HEK293 (cell line): Measurements from ENCODE around the gene UBE2J2.

Source experiments
- GLI2 ChIP-seq: fragments of 450-650 bp; formaldehyde crosslinking; IDR thresholded peaks from 2 replicates; pipeline ENCODE4; 2017; ENCODE audit warnings: missing biosample characterization, missing genetic modification characterization, low read depth, borderline replicate concordance
- GLI4 ChIP-seq: fragments of 450-650 bp; formaldehyde crosslinking; IDR thresholded peaks from 2 replicates; pipeline ENCODE4 v1.5.1; 2016; ENCODE audit warnings: missing biosample characterization, missing genetic modification characterization
- GLIS1 ChIP-seq: fragments of 450-650 bp; formaldehyde crosslinking; IDR thresholded peaks from 2 replicates; pipeline ENCODE4 v1.5.1; 2016; ENCODE audit warnings: missing biosample characterization, missing genetic modification characterization
- HIC1 ChIP-seq: fragments of 450-650 bp; formaldehyde crosslinking; IDR thresholded peaks from 2 replicates; pipeline ENCODE4 v1.5.1; 2016; ENCODE audit warnings: missing biosample characterization, missing genetic modification characterization
- KLF1 ChIP-seq: fragments of 450-650 bp; formaldehyde crosslinking; IDR thresholded peaks from 2 replicates; pipeline ENCODE4 v1.5.1; 2016; ENCODE audit warnings: missing biosample characterization, missing genetic modification characterization
- KLF8 ChIP-seq: fragments of 450-650 bp; formaldehyde crosslinking; IDR thresholded peaks from 2 replicates; pipeline ENCODE4 v1.5.1; 2016; ENCODE audit warnings: missing biosample characterization, missing genetic modification characterization
- OSR2 ChIP-seq: fragments of 450-650 bp; formaldehyde crosslinking; IDR thresholded peaks from 2 replicates; pipeline ENCODE4 v1.5.1; 2016; ENCODE audit warnings: missing biosample characterization, missing genetic modification characterization
- SP2 ChIP-seq: fragments of 450-650 bp; formaldehyde crosslinking; IDR thresholded peaks from 2 replicates; pipeline ENCODE4 v1.5.1; 2016; ENCODE audit warnings: missing biosample characterization, missing genetic modification characterization
- ZBTB8A ChIP-seq: fragments of 450-650 bp; formaldehyde crosslinking; IDR thresholded peaks from 2 replicates; pipeline ENCODE4 v1.5.1; 2016; ENCODE audit warnings: missing biosample characterization, missing genetic modification characterization
- ZEB2 ChIP-seq: fragments of 450-650 bp; formaldehyde crosslinking; IDR thresholded peaks from 2 replicates; pipeline ENCODE4 v1.5.1; 2016; ENCODE audit warnings: missing biosample characterization, missing genetic modification characterization
- ZNF202 ChIP-seq: fragments of 450-650 bp; formaldehyde crosslinking; IDR thresholded peaks from 2 replicates; pipeline ENCODE4 v1.5.1; 2016; ENCODE audit warnings: missing biosample characterization, missing genetic modification characterization, borderline replicate concordance
- ZNF23 ChIP-seq: fragments of 450-650 bp; formaldehyde crosslinking; IDR thresholded peaks from 2 replicates; pipeline ENCODE4 v1.5.1; 2016; ENCODE audit warnings: missing biosample characterization, missing genetic modification characterization, borderline replicate concordance
- ZNF324 ChIP-seq: fragments of 450-650 bp; formaldehyde crosslinking; IDR thresholded peaks from 2 replicates; pipeline ENCODE4 v1.5.1; 2016; ENCODE audit warnings: missing biosample characterization, missing genetic modification characterization
- ZNF366 ChIP-seq: fragments of 450-650 bp; formaldehyde crosslinking; conservative IDR thresholded peaks from 2 replicates; pipeline ENCODE4 v1.5.1; 2016; ENCODE audit warnings: missing biosample characterization, missing genetic modification characterization
- ZNF423 ChIP-seq: fragments of 450-650 bp; formaldehyde crosslinking; IDR thresholded peaks from 2 replicates; pipeline ENCODE4 v1.5.1; 2016; ENCODE audit warnings: missing biosample characterization, missing genetic modification characterization
- ZNF449 ChIP-seq: fragments of 450-650 bp; formaldehyde crosslinking; IDR thresholded peaks from 2 replicates; pipeline ENCODE4 v1.5.1; 2017; ENCODE audit warnings: missing biosample characterization, mild to moderate bottlenecking, missing genetic modification characterization, moderate library complexity
- ZNF501 ChIP-seq: fragments of 450-650 bp; formaldehyde crosslinking; IDR thresholded peaks from 2 replicates; pipeline ENCODE4 v1.5.1; 2016; ENCODE audit warnings: missing biosample characterization, missing genetic modification characterization
- ZNF600 ChIP-seq: fragments of 450-650 bp; formaldehyde crosslinking; IDR thresholded peaks from 2 replicates; pipeline ENCODE4 v1.5.1; 2016; ENCODE audit warnings: missing biosample characterization, missing genetic modification characterization
- ZNF610 ChIP-seq: fragments of 450-650 bp; formaldehyde crosslinking; IDR thresholded peaks from 2 replicates; pipeline ENCODE4 v1.5.1; 2016; ENCODE audit warnings: missing biosample characterization, missing genetic modification characterization, borderline replicate concordance
- ZNF626 ChIP-seq: fragments of 450-650 bp; sonication (Bioruptor Pico); formaldehyde crosslinking; IDR thresholded peaks from 2 replicates; pipeline ENCODE4 v1.5.1; 2018; ENCODE audit warnings: missing biosample characterization, missing genetic modification characterization, inconsistent platforms
- ZNF639 ChIP-seq: fragments of 450-650 bp; formaldehyde crosslinking; IDR thresholded peaks from 2 replicates; pipeline ENCODE4 v1.5.1; 2016; ENCODE audit warnings: missing biosample characterization, missing genetic modification characterization
- ZNF660 ChIP-seq: fragments of 450-650 bp; IDR thresholded peaks from 2 replicates; pipeline ENCODE4 v1.5.1; 2018; ENCODE audit warnings: missing biosample characterization, mild to moderate bottlenecking, missing genetic modification characterization
- ZNF664 ChIP-seq: fragments of 450-650 bp; formaldehyde crosslinking; IDR thresholded peaks from 2 replicates; pipeline ENCODE4 v1.5.1; 2016; ENCODE audit warnings: missing biosample characterization, missing genetic modification characterization
- ZNF692 ChIP-seq: fragments of 450-650 bp; formaldehyde crosslinking; IDR thresholded peaks from 2 replicates; pipeline ENCODE4 v1.5.1; 2016; ENCODE audit warnings: missing biosample characterization, missing genetic modification characterization
- TF ChIP-seq, protein P1 (sequence below): fragments of 450-650 bp; formaldehyde crosslinking; IDR thresholded peaks from 2 replicates; pipeline ENCODE4 v1.5.1; 2016; ENCODE audit warnings: missing biosample characterization, missing genetic modification characterization
- TF ChIP-seq, protein P2 (sequence below): fragments of 450-650 bp; formaldehyde crosslinking; IDR thresholded peaks from 2 replicates; pipeline ENCODE4 v1.5.1; 2016; ENCODE audit warnings: missing biosample characterization, missing genetic modification characterization, borderline replicate concordance
- TF ChIP-seq, protein P3 (sequence below): fragments of 450-650 bp; formaldehyde crosslinking; IDR thresholded peaks from 2 replicates; pipeline ENCODE4 v1.5.1; 2016; ENCODE audit warnings: missing biosample characterization, missing genetic modification characterization
- TF ChIP-seq, protein P4 (sequence below): fragments of 450-650 bp; formaldehyde crosslinking; IDR thresholded peaks from 2 replicates; pipeline ENCODE4 v1.5.1; 2017; ENCODE audit warnings: missing biosample characterization, missing genetic modification characterization

The UBE2J2 gene

GRCh38 chr1:1318131-1318652 lies 44.5 kb upstream of the UBE2J2 start (continued):
- peak; percentile 86 for TF ChIP-seq HIC1
- TF ChIP-seq ZNF501 (tag by site-specific recombination), result no peak
- TF ChIP-seq ZNF664 (tag by site-specific recombination), result peak; percentile 52; the same call in 1 of the 2 replicates
- TF ChIP-seq KLF1, result peak; percentile 86
- TF ChIP-seq GLIS1, result peak; percentile 99
- TF ChIP-seq, protein P1, sequence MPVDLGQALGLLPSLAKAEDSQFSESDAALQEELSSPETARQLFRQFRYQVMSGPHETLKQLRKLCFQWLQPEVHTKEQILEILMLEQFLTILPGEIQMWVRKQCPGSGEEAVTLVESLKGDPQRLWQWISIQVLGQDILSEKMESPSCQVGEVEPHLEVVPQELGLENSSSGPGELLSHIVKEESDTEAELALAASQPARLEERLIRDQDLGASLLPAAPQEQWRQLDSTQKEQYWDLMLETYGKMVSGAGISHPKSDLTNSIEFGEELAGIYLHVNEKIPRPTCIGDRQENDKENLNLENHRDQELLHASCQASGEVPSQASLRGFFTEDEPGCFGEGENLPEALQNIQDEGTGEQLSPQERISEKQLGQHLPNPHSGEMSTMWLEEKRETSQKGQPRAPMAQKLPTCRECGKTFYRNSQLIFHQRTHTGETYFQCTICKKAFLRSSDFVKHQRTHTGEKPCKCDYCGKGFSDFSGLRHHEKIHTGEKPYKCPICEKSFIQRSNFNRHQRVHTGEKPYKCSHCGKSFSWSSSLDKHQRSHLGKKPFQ (tag by site-specific recombination), result peak; percentile 68
- TF ChIP-seq, protein P2, sequence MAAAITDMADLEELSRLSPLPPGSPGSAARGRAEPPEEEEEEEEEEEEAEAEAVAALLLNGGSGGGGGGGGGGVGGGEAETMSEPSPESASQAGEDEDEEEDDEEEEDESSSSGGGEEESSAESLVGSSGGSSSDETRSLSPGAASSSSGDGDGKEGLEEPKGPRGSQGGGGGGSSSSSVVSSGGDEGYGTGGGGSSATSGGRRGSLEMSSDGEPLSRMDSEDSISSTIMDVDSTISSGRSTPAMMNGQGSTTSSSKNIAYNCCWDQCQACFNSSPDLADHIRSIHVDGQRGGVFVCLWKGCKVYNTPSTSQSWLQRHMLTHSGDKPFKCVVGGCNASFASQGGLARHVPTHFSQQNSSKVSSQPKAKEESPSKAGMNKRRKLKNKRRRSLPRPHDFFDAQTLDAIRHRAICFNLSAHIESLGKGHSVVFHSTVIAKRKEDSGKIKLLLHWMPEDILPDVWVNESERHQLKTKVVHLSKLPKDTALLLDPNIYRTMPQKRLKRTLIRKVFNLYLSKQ (tag by site-specific recombination), result no peak
- peak; percentile 70; the same call in 1 of the 2 replicates for TF ChIP-seq KLF8 (tag by site-specific recombination)
- TF ChIP-seq ZNF366 (tag by site-specific recombination), result peak; percentile 73
- TF ChIP-seq ZNF449 (tag by site-specific recombination), result peak; percentile 67; the same call in 1 of the 2 replicates
- TF ChIP-seq GLI2, result no peak
- TF ChIP-seq, protein P3, sequence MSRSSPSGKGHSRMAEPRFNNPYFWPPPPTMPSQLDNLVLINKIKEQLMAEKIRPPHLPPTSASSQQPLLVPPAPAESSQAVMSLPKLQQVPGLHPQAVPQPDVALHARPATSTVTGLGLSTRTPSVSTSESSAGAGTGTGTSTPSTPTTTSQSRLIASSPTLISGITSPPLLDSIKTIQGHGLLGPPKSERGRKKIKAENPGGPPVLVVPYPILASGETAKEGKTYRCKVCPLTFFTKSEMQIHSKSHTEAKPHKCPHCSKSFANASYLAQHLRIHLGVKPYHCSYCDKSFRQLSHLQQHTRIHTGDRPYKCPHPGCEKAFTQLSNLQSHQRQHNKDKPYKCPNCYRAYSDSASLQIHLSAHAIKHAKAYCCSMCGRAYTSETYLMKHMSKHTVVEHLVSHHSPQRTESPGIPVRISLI (tag by site-specific recombination), result 0 out of 2 replicates have a peak, but pooled peaks have one; percentile 35
- TF ChIP-seq GLI4 (tag by site-specific recombination), result no peak
- no peak for TF ChIP-seq ZNF600 (tag by site-specific recombination)
- peak; percentile 84 for TF ChIP-seq ZNF660 (tag by site-specific recombination)
- no peak for TF ChIP-seq ZNF202 (tag by site-specific recombination)
- TF ChIP-seq ZNF23 (tag by site-specific recombination), result no peak
- no peak for TF ChIP-seq ZNF639 (tag by site-specific recombination)
- TF ChIP-seq ZNF324 (tag by site-specific recombination), result peak; percentile 45; the same call in 1 of the 2 replicates
- peak; percentile 91 for TF ChIP-seq ZBTB8A (tag by site-specific recombination)
- TF ChIP-seq OSR2 (tag by site-specific recombination), result peak; percentile 57
- peak; percentile 56 for TF ChIP-seq SP2
- peak; percentile 96 for TF ChIP-seq ZEB2
- TF ChIP-seq ZNF610 (tag by site-specific recombination), result 0 out of 2 replicates have a peak, but pooled peaks have one; percentile 12
- TF ChIP-seq, protein P4, sequence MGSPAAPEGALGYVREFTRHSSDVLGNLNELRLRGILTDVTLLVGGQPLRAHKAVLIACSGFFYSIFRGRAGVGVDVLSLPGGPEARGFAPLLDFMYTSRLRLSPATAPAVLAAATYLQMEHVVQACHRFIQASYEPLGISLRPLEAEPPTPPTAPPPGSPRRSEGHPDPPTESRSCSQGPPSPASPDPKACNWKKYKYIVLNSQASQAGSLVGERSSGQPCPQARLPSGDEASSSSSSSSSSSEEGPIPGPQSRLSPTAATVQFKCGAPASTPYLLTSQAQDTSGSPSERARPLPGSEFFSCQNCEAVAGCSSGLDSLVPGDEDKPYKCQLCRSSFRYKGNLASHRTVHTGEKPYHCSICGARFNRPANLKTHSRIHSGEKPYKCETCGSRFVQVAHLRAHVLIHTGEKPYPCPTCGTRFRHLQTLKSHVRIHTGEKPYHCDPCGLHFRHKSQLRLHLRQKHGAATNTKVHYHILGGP (tag by site-specific recombination), result no peak
- TF ChIP-seq ZNF692 (tag by site-specific recombination), result 0 out of 2 replicates have a peak, but pooled peaks have one; percentile 33
- no peak for TF ChIP-seq ZNF626 (tag by site-specific recombination)
- TF ChIP-seq ZNF423 (tag by site-specific recombination), result no peak
